K562 (cell line): ENCODE measurements around the gene RABGAP1L. TPM values are rescaled to one million over a fixed set of nuclear protein-coding genes. Genes with fewer than 3 reads are reported as not detected.

Experiments
- ATAC-seq: fragments of 200-7000 bp; cut with Tn5 transposase; 3 replicates; pipeline ENCODE4 v1.9.1; 2020; ENCODE audit warnings: moderate library complexity
- BruUV-seq: library from RNA; stranded (reverse); fragments of 400-500 nt; replicated peaks from 2 replicates; lab custom pipeline; 2021; lab: Mats Ljungman, UMichigan
- CTCF ChIA-PET: fragments of 300-600 bp; formaldehyde crosslinking; extraction: SDS; loops from one replicate; lab custom pipeline; 2021; ENCODE audit warnings: low intra/inter-chr PET ratio; lab: Yijun Ruan, JAX
- POLR2A ChIA-PET: fragments of 300-600, 350-650 bp; sonication (Branson Sonifier 250); formaldehyde crosslinking; extraction: SDS; loops from one replicate; lab custom pipeline; 2021; ENCODE audit warnings: antibody characterized with exemption, inconsistent platforms; lab: Yijun Ruan, JAX
- DNase-seq, 4 experiments: peaks; one replicate each; pipeline versions ENCODE4 v3.0.0 to v3.0.0-alpha.2; 2011 to 2018; ENCODE audit warnings: low spot score in 3 of 4, mixed read lengths in 3 of 4; ENCODE audit errors: extremely low read depth in 1 of 4
- FAIRE-seq: peaks from 2 replicates; lab custom pipeline; 2011; peaks lifted over from hg19 to GRCh38; lab: Jason Lieb, UNC
- H2AFZ ChIP-seq: 2 replicates; pipeline ENCODE4 v1.6.0; 2011; ENCODE audit warnings: low read depth, low read length, control low read depth, inconsistent platforms
- H3K27ac ChIP-seq: fragments of 200-600 bp; 3 replicates; pipeline ENCODE4 v1.8.0; 2011; ENCODE audit warnings: low read depth, mild to moderate bottlenecking, control low read depth, inconsistent platforms, low read length, moderate library complexity, mixed read lengths; ENCODE audit errors: extremely low read depth
- H3K27me3 ChIP-seq, 2 experiments: fragments of 300-600 bp in 1 of 2; 2 replicates in 1 of 2; 3 replicates in 1 of 2; pipeline versions ENCODE4 v1.6.0 to v1.8.0; 2011; ENCODE audit warnings: inconsistent platforms in 2 of 2, low read length in 2 of 2, mild to moderate bottlenecking in 1 of 2, mixed read lengths in 1 of 2, moderate library complexity in 1 of 2; ENCODE audit not compliant: control insufficient read depth in 2 of 2, insufficient read depth in 2 of 2
- H3K36me3 ChIP-seq: fragments of 300-600 bp; 3 replicates; pipeline ENCODE4 v1.8.0; 2011; ENCODE audit warnings: mild to moderate bottlenecking, low read length, inconsistent platforms; ENCODE audit not compliant: control insufficient read depth, insufficient read depth
- H3K4me1 ChIP-seq, 2 experiments: fragments of 200-600 bp in 1 of 2; replicated peaks in 1 of 2; 2 replicates in 1 of 2; 3 replicates in 1 of 2; pipeline versions ENCODE4 v1.5.1 to v1.8.0; 2011; ENCODE audit warnings: inconsistent platforms in 2 of 2, low read length in 2 of 2, mild to moderate bottlenecking in 1 of 2, mixed read lengths in 1 of 2, moderate library complexity in 1 of 2; ENCODE audit not compliant: control insufficient read depth in 2 of 2, insufficient read depth in 2 of 2
- H3K4me2 ChIP-seq: 2 replicates; pipeline ENCODE4 v1.6.1; 2011; ENCODE audit warnings: low read length, control low read depth, inconsistent platforms, mixed read lengths; ENCODE audit not compliant: insufficient read depth
- H3K4me3 ChIP-seq: fragments of 200-600 bp; sonication (generic), shearing (Covaris generic); 2 replicates; pipeline ENCODE4 v1.5.1; 2016; ENCODE audit warnings: control low read depth, inconsistent platforms
- H3K79me2 ChIP-seq: fragments of 200-600 bp; 3 replicates; pipeline ENCODE4 v1.8.0; 2011; ENCODE audit warnings: low read length, inconsistent platforms; ENCODE audit not compliant: control insufficient read depth, insufficient read depth
- H3K9ac ChIP-seq, 2 experiments: 2 replicates each; pipeline versions ENCODE4 v1.6.0 to v1.6.1; 2011; ENCODE audit warnings: low read depth in 2 of 2, low read length in 2 of 2, control low read depth in 1 of 2, inconsistent platforms in 1 of 2, mild to moderate bottlenecking in 1 of 2, mixed read lengths in 1 of 2; ENCODE audit not compliant: insufficient read depth in 1 of 2
- H3K9me1 ChIP-seq: one replicate; pipeline ENCODE4 v1.6.0; 2011; ENCODE audit warnings: inconsistent platforms, mild to moderate bottlenecking, low read length, moderate library complexity; ENCODE audit not compliant: control insufficient read depth, insufficient read depth
- H3K9me3 ChIP-seq: replicated peaks from 2 replicates; pipeline ENCODE4 v1.5.1; 2011; ENCODE audit warnings: low read depth, low read length, inconsistent platforms; ENCODE audit not compliant: control insufficient read depth, insufficient read depth
- H4K20me1 ChIP-seq: replicated peaks from 2 replicates; pipeline ENCODE4 v1.6.1; 2011; ENCODE audit warnings: low read length, inconsistent platforms, mixed read lengths; ENCODE audit not compliant: control insufficient read depth, insufficient read depth
- BCLAF1 ChIP-seq, 2 experiments: fragments of 450-650 bp in 1 of 2; IDR thresholded peaks; 2 replicates each; pipeline ENCODE4 v1.6.1; 2011 to 2017; ENCODE audit warnings: low read depth in 2 of 2, antibody characterized with exemption in 1 of 2, borderline replicate concordance in 1 of 2, low read length in 1 of 2, mild to moderate bottlenecking in 1 of 2, mixed read lengths in 1 of 2; ENCODE audit not compliant: control insufficient read depth in 1 of 2
- C11orf30 ChIP-seq: fragments of 450-650 bp; IDR thresholded peaks from 2 replicates; pipeline ENCODE4 v1.6.1; 2016; ENCODE audit warnings: low read depth, mild to moderate bottlenecking
- CREM ChIP-seq: IDR thresholded peaks from 2 replicates; pipeline ENCODE4 v1.6.1; 2014; ENCODE audit warnings: antibody characterized with exemption, low read depth
- ILF3 ChIP-seq: fragments of 450-650 bp; IDR thresholded peaks from 2 replicates; pipeline ENCODE4 v1.6.1; 2018; ENCODE audit warnings: antibody characterized with exemption, mild to moderate bottlenecking, moderate library complexity, borderline replicate concordance
- JUND ChIP-seq, 2 experiments: IDR thresholded peaks; 2 replicates in 1 of 2; 3 replicates in 1 of 2; pipeline ENCODE4 v1.6.1; 2011; ENCODE audit warnings: borderline replicate concordance in 2 of 2, low read depth in 2 of 2, low read length in 2 of 2, improper control_type of control experiment in 1 of 2, missing biosample characterization in 1 of 2, missing genetic modification characterization in 1 of 2, missing genetic modification reagents in 1 of 2
- TFE3 ChIP-seq: fragments of 450-650 bp; formaldehyde crosslinking; IDR thresholded peaks from 2 replicates; pipeline ENCODE4 v1.4.0; 2020; ENCODE audit warnings: mild to moderate bottlenecking, mixed read lengths
- ZFX ChIP-seq: sonication (generic); formaldehyde crosslinking; IDR thresholded peaks from 2 replicates; pipeline ENCODE4 v1.8.0; 2022; ENCODE audit warnings: mild to moderate bottlenecking, missing genetic modification reagents, moderate library complexity
- ZNF263 ChIP-seq: sonication (generic); formaldehyde crosslinking; IDR thresholded peaks from 2 replicates; pipeline ENCODE4 v1.8.0; 2022; ENCODE audit warnings: mild to moderate bottlenecking, missing genetic modification reagents, borderline replicate concordance
- ZNF511 ChIP-seq: sonication (generic); formaldehyde crosslinking; IDR thresholded peaks from 2 replicates; pipeline ENCODE4 v1.8.0; 2022; ENCODE audit warnings: mild to moderate bottlenecking, missing genetic modification reagents
- ZNF75A ChIP-seq: fragments of 450-650 bp; formaldehyde crosslinking; IDR thresholded peaks from 2 replicates; pipeline ENCODE4 v1.4.0; 2020; ENCODE audit warnings: mild to moderate bottlenecking
- WGBS: fragments of 100-300 bp; shearing (Covaris generic); methylation state at CpG from one replicate; pipeline ENCODE4 v1.1.6; 2016; ENCODE audit warnings: low coverage, mixed read lengths; ENCODE audit not compliant: insufficient coverage; ENCODE audit errors: missing lambda C conversion rate; 5-methylcytosine and 5-hydroxymethylcytosine counted together
- in situ Hi-C: fragments of 300-500 bp; cut with MboI; formaldehyde crosslinking; loops from 4 replicates; pipeline ENCODE4 v1.15.0; 2018; ENCODE audit warnings: inconsistent platforms, mixed read lengths
- intact Hi-C: fragments of 100-400 bp; cut with micrococcal nuclease; formaldehyde crosslinking; loops from 2 replicates; pipeline ENCODE4 v1.14.2; 2022
- polyA plus RNA-seq, 8 experiments: library from polyadenylated mRNA; depleted of rRNA in 4 of 8; stranded (reverse) in 5 of 8; unstranded in 3 of 8; fragments of >200 nt; fragmentation: Nextera tagmentation in 2 of 8; fragmentation: Illumina TruSeq in 1 of 8; extraction: Ambion mirVana in 2 of 8; extraction: Trizol in 1 of 8; gene quantifications; 2 replicates each; pipeline versions ENCODE4 v1.2.1 to v1.2.3, GENCODE V29; 2011 to 2014; ENCODE audit warnings: inconsistent platforms in 1 of 8, missing spikeins in 1 of 8
- total RNA-seq, 7 experiments: library from RNA; depleted of rRNA in 6 of 7; stranded (reverse); fragments of >200 nt in 6 of 7; fragmentation: Illumina TruSeq in 2 of 7; extraction: Trizol in 2 of 7; gene quantifications; 2 replicates each; pipeline versions ENCODE4 v1.2.1 to v1.2.3, GENCODE V29; 2011 to 2021; ENCODE audit warnings: low replicate concordance in 1 of 7

RABGAP1L gene
- total and polyA plus RNA-seq, 9 of the 15 experiments (the other 6 are each of a cell fraction or from before 2014, with no cell fraction given) = 16.5 to 44.9 (median 26.7) TPM

- ChIA-PET POLR2A (no interaction called here), CTCF (no interaction called here)
- H3K36me3 ChIP-seq = no peaks in the 10 kb centered on the region
- H3K27ac ChIP-seq = no peak overlapping the region
- BruUV-seq = no TSS peak
- no peaks in the 10 kb centered on the region; a peak in 1 of 5 replicates for H3K27me3 ChIP-seq
- peaks cover 8% of the 10 kb centered on the region for H3K9me3 ChIP-seq
- in situ Hi-C loops (no loop called here), intact Hi-C loops (no loop called here)
- no peak overlapping the region for H3K9ac ChIP-seq
- H3K9me1 ChIP-seq = no peaks in the 10 kb centered on the region
- H3K79me2 ChIP-seq = no peaks in the 10 kb centered on the region
- ATAC-seq (no peak), FAIRE-seq (no peak), DNase-seq (no peak)
- no peaks in the 10 kb centered on the region for H3K4me1 ChIP-seq
- TF ChIP-seq C11orf30 (no peak), ZNF75A (peak; percentile 64; the same call in 1 of the 2 replicates)
- H3K4me3 ChIP-seq = no peak overlapping the region
- 95% methylated on average over 1 of the region's 1 CpG for WGBS
- H3K4me2 ChIP-seq = no peak overlapping the region
- no peak overlapping the region for H2AFZ ChIP-seq
- no peaks in the 10 kb centered on the region for H4K20me1 ChIP-seq
These were observed 165.2 kb downstream of the RABGAP1L start for GRCh38 chr1:174324493-174324892.

GRCh38 chr1:174324939-174325338, 165.6 kb downstream of the RABGAP1L start:
- no peak for ATAC-seq
- H3K27me3 ChIP-seq = no peaks in the 10 kb centered on the region; a peak in 1 of 5 replicates
- no peak overlapping the region for H3K4me2 ChIP-seq
- no peaks in the 10 kb centered on the region for H3K4me1 ChIP-seq
- H3K4me3 ChIP-seq = no peak overlapping the region
- TF ChIP-seq TFE3 = no peak
- TF ChIP-seq ZNF263 (CRISPR knock-in tag) = no peak
- no peak for TF ChIP-seq ZFX (CRISPR knock-in tag)
- no peak for TF ChIP-seq JUND (IDR thresholded peaks at IDR 0.05; ENCODE audit: borderline replicate concordance, low read depth, low read length)
- no peak for TF ChIP-seq JUND (tag; IDR thresholded peaks at IDR 0.05; ENCODE audit: borderline replicate concordance, low read depth, low read length)
- TF ChIP-seq BCLAF1 (IDR thresholded peaks at IDR 0.05; ENCODE audit: borderline replicate concordance in 1 of 2, control insufficient read depth in 1 of 2, low read depth in 2 of 2, low read length in 1 of 2) = no peak
- TF ChIP-seq ILF3 = no peak
- TF ChIP-seq ZNF511 = no peak
- TF ChIP-seq CREM = no peak
- TF ChIP-seq, all 486 proteins: peak for 0
- Histone ChIP-seq H3K79me2 (no peaks in the 10 kb centered on the region), H3K27ac (no peak overlapping the region), H3K9ac (no peak overlapping the region), H4K20me1 (no peaks in the 10 kb centered on the region), H3K36me3 (no peaks in the 10 kb centered on the region), H3K9me3 (peaks cover 8% of the 10 kb centered on the region), H3K9me1 (no peaks in the 10 kb centered on the region), H2AFZ (no peak overlapping the region)
- intact Hi-C loops = no loop called here
- no peak for FAIRE-seq
- in situ Hi-C loops = no loop called here
- ChIA-PET POLR2A (no interaction called here), CTCF (no interaction called here)
- 74% methylated on average over 1 of the region's 1 CpG for WGBS
- DNase-seq = no peak
- BruUV-seq = no TSS peak
